ENCODE results near the gene UCKL1. TPM values are rescaled to one million over a fixed set of nuclear protein-coding genes. Genes with fewer than 3 reads are reported as not detected.
A peak's percentile ranks its signal among the peaks of the same experiment; 100 is the strongest.
"Not testable (repeated sequence)": the region's sequence is repeated elsewhere in the genome, so short reads cannot be mapped to it uniquely, and the experiment has no call there.

Gene UCKL1
- polyA plus RNA-seq, 2 donors: 40.6 to 47.3 TPM

DNA sequence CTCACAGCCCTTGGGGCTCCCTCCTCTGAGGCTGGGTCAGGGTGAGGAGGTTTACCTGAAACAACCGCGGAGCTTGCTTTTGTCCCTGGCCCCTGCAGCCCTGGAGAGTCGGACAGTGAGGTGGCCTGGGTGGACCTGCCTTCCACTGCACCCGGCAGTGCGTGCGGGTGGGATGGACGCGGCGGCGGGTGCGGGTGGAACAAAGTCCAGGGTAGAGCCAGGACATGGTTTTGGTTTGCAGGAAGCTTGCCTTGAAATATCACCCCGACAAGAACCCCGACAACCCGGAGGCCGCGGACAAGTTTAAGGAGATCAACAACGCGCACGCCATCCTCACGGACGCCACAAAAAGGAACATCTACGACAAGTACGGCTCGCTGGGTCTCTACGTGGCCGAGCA is 27.1 kb downstream of the UCKL1 start:
- H3K9me3 ChIP-seq (ENCODE audit: control insufficient read depth in 2 of 2, insufficient read depth in 1 of 2, low read depth in 1 of 2, low read length in 1 of 2): no peaks in the 10 kb centered on the region
- peaks cover 13 to 54% of the 10 kb centered on the region in 2 donors for H3K36me3 ChIP-seq (ENCODE audit: control insufficient read depth in 2 of 2, insufficient read depth in 2 of 2, low read length in 1 of 2)
- no peak overlapping the region for H3K4me3 ChIP-seq (ENCODE audit: low read depth in 1 of 2, low read length in 2 of 2)
- no peaks in the 10 kb centered on the region for H3K4me1 ChIP-seq (ENCODE audit: control insufficient read depth in 2 of 2, insufficient read depth in 2 of 2, low read length in 1 of 2)
- H3K27ac ChIP-seq (ENCODE audit: low read depth in 2 of 2, low read length in 1 of 2): no peak overlapping the region
- 97 to 98% methylated on average over 26 of the region's 26 CpGs for WGBS, 2 donors
- no peaks in the 10 kb centered on the region for H3K27me3 ChIP-seq (ENCODE audit: control insufficient read depth in 1 of 2, insufficient read depth in 2 of 2, low read length in 2 of 2)

DNA sequence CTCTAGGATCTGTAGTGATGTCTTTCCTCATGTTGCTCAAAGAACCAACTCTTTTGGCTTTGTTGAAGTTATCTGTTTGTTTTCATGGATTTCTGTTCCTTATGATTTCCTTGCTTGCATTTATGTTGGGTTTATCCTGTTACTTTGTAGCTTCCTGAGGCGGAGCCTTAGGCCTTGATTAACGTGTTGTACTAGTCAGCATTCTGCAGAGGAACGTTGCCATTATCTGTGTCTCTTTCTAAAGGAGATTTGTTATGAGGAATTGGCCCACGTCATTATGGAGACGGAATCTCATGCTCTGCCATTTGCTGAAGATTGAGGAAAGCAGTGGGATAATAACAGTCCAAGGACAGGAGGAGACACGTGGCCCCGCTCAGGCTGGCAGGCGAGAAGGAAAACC is 29.9 kb downstream of the UCKL1 start:
- H3K4me3 ChIP-seq (ENCODE audit: low read depth in 1 of 2, low read length in 2 of 2): no peak overlapping the region
- no peaks in the 10 kb centered on the region for H3K4me1 ChIP-seq (ENCODE audit: control insufficient read depth in 2 of 2, insufficient read depth in 2 of 2, low read length in 1 of 2)
- H3K36me3 ChIP-seq (ENCODE audit: control insufficient read depth in 2 of 2, insufficient read depth in 2 of 2, low read length in 1 of 2): peaks cover 13 to 38% of the 10 kb centered on the region in 2 donors
- no peaks in the 10 kb centered on the region for H3K27me3 ChIP-seq (ENCODE audit: control insufficient read depth in 1 of 2, insufficient read depth in 2 of 2, low read length in 2 of 2)
- no peak overlapping the region for H3K27ac ChIP-seq (ENCODE audit: low read depth in 2 of 2, low read length in 1 of 2)
- H3K9me3 ChIP-seq (ENCODE audit: control insufficient read depth in 2 of 2, insufficient read depth in 1 of 2, low read depth in 1 of 2, low read length in 1 of 2): no peaks in the 10 kb centered on the region
- 69 to 73% methylated on average over 8 of the region's 8 CpGs for WGBS, 2 donors

DNA sequence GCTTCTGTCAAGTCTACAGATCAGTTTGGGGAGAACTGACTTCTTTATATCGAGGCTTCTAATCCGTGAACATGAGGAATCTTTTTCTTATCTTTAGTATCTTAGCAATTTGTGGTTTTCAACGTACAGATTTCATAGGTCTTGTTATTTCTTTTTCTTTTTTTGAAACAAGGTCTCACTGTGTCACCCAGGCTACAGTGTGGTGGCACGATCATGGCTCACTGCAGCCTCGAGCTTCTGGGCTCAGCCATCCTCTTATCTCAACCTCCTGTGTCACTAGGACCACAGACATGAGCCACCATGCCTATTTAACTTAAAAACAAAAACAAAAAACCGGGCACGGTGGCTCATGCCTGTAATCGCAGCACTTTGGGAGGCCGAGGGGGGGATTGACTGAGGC is 32.0 kb downstream of the UCKL1 start:
- H3K9me3 ChIP-seq (ENCODE audit: control insufficient read depth in 2 of 2, insufficient read depth in 1 of 2, low read depth in 1 of 2, low read length in 1 of 2): no peaks in the 10 kb centered on the region
- no peak overlapping the region for H3K27ac ChIP-seq (ENCODE audit: low read depth in 2 of 2, low read length in 1 of 2)
- peaks cover 7 to 28% of the 10 kb centered on the region in 2 donors for H3K36me3 ChIP-seq (ENCODE audit: control insufficient read depth in 2 of 2, insufficient read depth in 2 of 2, low read length in 1 of 2)
- H3K4me3 ChIP-seq (ENCODE audit: low read depth in 1 of 2, low read length in 2 of 2): no peak overlapping the region
- WGBS, 2 donors: 78 to 82% methylated on average over 9 of the region's 9 CpGs
- no peaks in the 10 kb centered on the region for H3K4me1 ChIP-seq (ENCODE audit: control insufficient read depth in 2 of 2, insufficient read depth in 2 of 2, low read length in 1 of 2)
- H3K27me3 ChIP-seq (ENCODE audit: control insufficient read depth in 1 of 2, insufficient read depth in 2 of 2, low read length in 2 of 2): no peaks in the 10 kb centered on the region

DNA sequence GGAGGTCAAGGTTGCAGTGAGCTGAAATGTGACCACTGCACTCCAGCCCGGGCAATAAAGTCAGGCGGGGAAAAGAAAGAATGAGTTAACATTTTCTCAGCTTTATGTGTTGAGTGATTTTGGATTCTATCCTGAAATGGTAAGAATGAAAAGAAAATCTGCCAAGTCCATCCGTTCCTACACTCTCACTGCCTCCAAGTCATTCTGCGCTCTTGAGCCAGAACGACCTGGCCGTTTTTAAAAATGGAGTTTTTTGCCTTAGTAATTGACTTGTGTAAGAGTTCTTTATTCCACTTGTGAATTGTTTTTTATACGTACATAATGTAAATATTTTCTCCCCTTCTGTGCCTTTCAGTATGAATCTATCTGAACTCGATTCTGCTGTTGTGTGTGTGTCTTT is 32.6 kb downstream of the UCKL1 start:
- WGBS, 2 donors: 73 to 74% methylated on average over 8 of the region's 8 CpGs
- Histone ChIP-seq H3K4me3 (ENCODE audit: low read depth in 1 of 2, low read length in 2 of 2) (no peak overlapping the region), H3K36me3 (ENCODE audit: control insufficient read depth in 2 of 2, insufficient read depth in 2 of 2, low read length in 1 of 2) (peaks cover 7 to 22% of the 10 kb centered on the region in 2 donors), H3K27me3 (ENCODE audit: control insufficient read depth in 1 of 2, insufficient read depth in 2 of 2, low read length in 2 of 2) (no peaks in the 10 kb centered on the region), H3K9me3 (ENCODE audit: control insufficient read depth in 2 of 2, insufficient read depth in 1 of 2, low read depth in 1 of 2, low read length in 1 of 2) (no peaks in the 10 kb centered on the region), H3K4me1 (ENCODE audit: control insufficient read depth in 2 of 2, insufficient read depth in 2 of 2, low read length in 1 of 2) (no peaks in the 10 kb centered on the region), H3K27ac (ENCODE audit: low read depth in 2 of 2, low read length in 1 of 2) (no peak overlapping the region)

DNA sequence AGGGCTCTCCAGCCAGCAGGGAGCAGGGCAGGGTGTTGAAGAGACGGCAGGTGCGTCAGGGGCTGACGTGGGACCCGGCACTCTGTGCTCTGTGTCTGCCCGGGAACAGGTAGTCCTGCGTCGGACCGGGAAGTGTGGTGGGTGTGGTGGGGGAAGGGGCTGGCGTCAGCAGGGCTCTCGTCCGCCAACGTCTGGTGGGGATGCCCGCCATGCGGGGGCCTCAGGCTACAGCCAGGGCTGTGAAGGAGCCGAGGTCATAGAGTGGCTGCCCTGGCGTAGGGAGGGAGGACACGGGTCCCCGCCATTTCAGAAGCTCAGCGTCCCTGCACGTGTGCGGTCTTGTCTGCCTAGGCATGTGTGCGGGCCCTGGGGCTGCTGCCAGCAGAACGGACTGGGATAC is 36.0 kb downstream of the UCKL1 start:
- Histone ChIP-seq H3K4me3 (ENCODE audit: low read depth in 1 of 2, low read length in 2 of 2) (no peak overlapping the region), H3K4me1 (ENCODE audit: control insufficient read depth in 2 of 2, insufficient read depth in 2 of 2, low read length in 1 of 2) (no peaks in the 10 kb centered on the region), H3K9me3 (ENCODE audit: control insufficient read depth in 2 of 2, insufficient read depth in 1 of 2, low read depth in 1 of 2, low read length in 1 of 2) (no peaks in the 10 kb centered on the region), H3K27ac (ENCODE audit: low read depth in 2 of 2, low read length in 1 of 2) (no peak overlapping the region), H3K36me3 (ENCODE audit: control insufficient read depth in 2 of 2, insufficient read depth in 2 of 2, low read length in 1 of 2) (peaks cover 0 to 13% of the 10 kb centered on the region in 2 donors), H3K27me3 (ENCODE audit: control insufficient read depth in 1 of 2, insufficient read depth in 2 of 2, low read length in 2 of 2) (no peaks in the 10 kb centered on the region)
- WGBS, 2 donors: 92 to 95% methylated on average over 23 of the region's 23 CpGs

DNA sequence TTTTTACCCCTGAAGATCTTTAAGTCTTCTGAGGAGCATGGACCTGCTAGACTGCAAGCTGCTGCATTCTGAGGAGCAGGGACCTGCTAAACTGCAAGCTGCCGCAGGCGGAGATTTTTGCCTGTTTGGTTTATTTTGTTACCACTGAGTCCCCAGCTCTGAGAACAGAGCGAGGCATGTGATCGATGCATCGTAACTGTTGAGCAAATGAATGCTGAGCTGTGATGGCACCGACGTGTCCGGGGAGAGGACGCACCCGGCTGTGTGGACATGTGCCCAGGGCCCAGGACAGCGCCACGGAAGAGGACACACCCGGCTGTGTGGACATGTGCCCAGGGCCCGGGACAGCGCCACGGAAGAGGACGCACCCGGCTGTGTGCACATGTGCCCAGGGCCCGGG is 37.1 kb downstream of the UCKL1 start:
- WGBS, 2 donors: 88 to 92% methylated on average over 18 to 19 of the region's 19 CpGs

DNA sequence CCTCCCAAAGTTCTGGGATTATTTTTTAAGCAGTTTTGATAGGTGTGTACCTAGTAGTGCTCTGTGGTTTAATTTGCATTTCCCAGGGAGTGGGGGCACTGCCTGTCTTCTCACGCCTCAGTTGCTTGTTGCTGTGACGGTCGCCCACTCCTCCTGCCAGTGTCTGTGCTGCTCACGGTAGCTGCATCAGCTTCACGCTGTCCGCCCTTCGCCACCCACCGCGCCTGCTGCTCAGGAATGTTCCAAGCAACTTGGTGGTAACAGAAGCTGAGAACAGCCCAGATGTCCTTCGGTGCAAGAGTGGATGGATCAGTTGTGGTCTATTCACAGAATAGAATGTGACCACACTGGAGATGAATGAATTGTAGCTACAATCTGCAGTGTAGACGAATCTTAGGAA is 38.4 kb downstream of the UCKL1 start:
- H3K9me3 ChIP-seq (ENCODE audit: control insufficient read depth in 2 of 2, insufficient read depth in 1 of 2, low read depth in 1 of 2, low read length in 1 of 2): no peaks in the 10 kb centered on the region
- whole genome bisulfite sequencing, 2 donors: 91 to 93% methylated on average over 11 of the region's 11 CpGs
- H3K4me3 ChIP-seq (ENCODE audit: low read depth in 1 of 2, low read length in 2 of 2): no peak overlapping the region
- H3K27ac ChIP-seq (ENCODE audit: low read depth in 2 of 2, low read length in 1 of 2): no peak overlapping the region
- no peaks in the 10 kb centered on the region for H3K27me3 ChIP-seq (ENCODE audit: control insufficient read depth in 1 of 2, insufficient read depth in 2 of 2, low read length in 2 of 2)
- peaks cover 0 to 2% of the 10 kb centered on the region in 2 donors for H3K4me1 ChIP-seq (ENCODE audit: control insufficient read depth in 2 of 2, insufficient read depth in 2 of 2, low read length in 1 of 2)
- H3K36me3 ChIP-seq (ENCODE audit: control insufficient read depth in 2 of 2, insufficient read depth in 2 of 2, low read length in 1 of 2): peaks cover 0 to 13% of the 10 kb centered on the region in 2 donors

More for the DNA sequence above, 37.1 kb downstream of the UCKL1 start:
- Histone ChIP-seq H3K27me3 (ENCODE audit: control insufficient read depth in 1 of 2, insufficient read depth in 2 of 2, low read length in 2 of 2) (no peaks in the 10 kb centered on the region), H3K9me3 (ENCODE audit: control insufficient read depth in 2 of 2, insufficient read depth in 1 of 2, low read depth in 1 of 2, low read length in 1 of 2) (no peaks in the 10 kb centered on the region), H3K27ac (ENCODE audit: low read depth in 2 of 2, low read length in 1 of 2) (no peak overlapping the region), H3K4me3 (ENCODE audit: low read depth in 1 of 2, low read length in 2 of 2) (no peak overlapping the region), H3K36me3 (ENCODE audit: control insufficient read depth in 2 of 2, insufficient read depth in 2 of 2, low read length in 1 of 2) (peaks cover 0 to 13% of the 10 kb centered on the region in 2 donors), H3K4me1 (ENCODE audit: control insufficient read depth in 2 of 2, insufficient read depth in 2 of 2, low read length in 1 of 2) (no peaks in the 10 kb centered on the region)

DNA sequence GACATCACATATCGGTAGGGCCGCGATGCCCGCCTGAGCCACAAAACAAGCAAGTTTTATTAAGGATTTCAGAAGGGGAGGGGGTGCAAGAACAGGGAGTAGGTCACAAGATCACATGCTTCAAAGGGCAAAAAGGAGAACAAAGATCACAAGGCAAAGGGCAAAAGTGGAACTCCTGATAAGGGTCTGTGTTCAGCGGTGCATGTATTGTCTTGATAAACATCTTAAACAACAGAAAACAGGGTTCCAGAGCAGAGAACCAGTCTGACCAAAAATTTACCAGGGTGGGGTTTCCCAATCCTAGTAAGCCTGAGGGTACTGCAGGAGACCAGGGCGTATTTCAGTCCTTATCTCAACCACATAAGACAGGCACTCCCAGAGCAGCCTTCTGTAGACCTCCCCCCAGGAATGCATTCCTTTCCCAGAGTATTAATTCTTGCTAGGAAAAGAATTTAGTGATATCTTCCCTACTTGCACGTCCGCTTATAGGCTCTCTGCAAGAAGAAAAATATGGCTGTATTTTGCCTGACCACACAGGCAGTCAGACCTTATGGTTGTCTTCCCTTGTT is 39.8 kb downstream of the UCKL1 start:
- 95% methylated on average over 8 of the region's 8 CpGs for WGBS, 2 donors
- H3K4me3 ChIP-seq (ENCODE audit: low read depth in 1 of 2, low read length in 2 of 2); H3K4me1 ChIP-seq (ENCODE audit: control insufficient read depth in 2 of 2, insufficient read depth in 2 of 2, low read length in 1 of 2); H3K27me3 ChIP-seq (ENCODE audit: control insufficient read depth in 1 of 2, insufficient read depth in 2 of 2, low read length in 2 of 2); H3K27ac ChIP-seq (ENCODE audit: low read depth in 2 of 2, low read length in 1 of 2); H3K9me3 ChIP-seq (ENCODE audit: control insufficient read depth in 2 of 2, insufficient read depth in 1 of 2, low read depth in 1 of 2, low read length in 1 of 2): not testable (repeated sequence)
- peaks cover 0 to 10% of the 10 kb centered on the region in 2 donors for H3K36me3 ChIP-seq (ENCODE audit: control insufficient read depth in 2 of 2, insufficient read depth in 2 of 2, low read length in 1 of 2)

DNA sequence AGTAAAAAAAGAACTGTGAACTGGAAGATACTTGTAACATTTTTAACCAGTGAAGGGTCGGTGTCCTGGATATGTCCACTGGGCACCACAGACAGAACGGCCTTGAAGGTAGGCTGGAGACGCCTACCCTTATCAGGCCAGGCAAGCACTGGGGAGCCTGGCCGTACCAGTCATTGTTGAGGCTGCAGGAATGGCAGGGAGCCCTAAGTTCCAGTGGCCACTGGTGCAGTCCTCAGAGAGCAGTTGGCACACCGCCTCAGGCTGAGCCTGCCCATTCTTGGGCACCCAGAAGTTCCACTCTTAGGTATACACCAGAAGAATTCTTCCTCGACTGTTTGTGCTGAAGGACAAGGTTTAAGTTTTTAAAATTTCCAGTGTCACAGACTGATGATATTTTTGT is 40.7 kb downstream of the UCKL1 start:
- peaks cover 0 to 10% of the 10 kb centered on the region in 2 donors for H3K36me3 ChIP-seq (ENCODE audit: control insufficient read depth in 2 of 2, insufficient read depth in 2 of 2, low read length in 1 of 2)
- WGBS, 2 donors: 85 to 95% methylated on average over 6 of the region's 6 CpGs
- no peaks in the 10 kb centered on the region for H3K27me3 ChIP-seq (ENCODE audit: control insufficient read depth in 1 of 2, insufficient read depth in 2 of 2, low read length in 2 of 2)
- H3K4me1 ChIP-seq (ENCODE audit: control insufficient read depth in 2 of 2, insufficient read depth in 2 of 2, low read length in 1 of 2): peaks cover 0 to 5% of the 10 kb centered on the region in 2 donors
- no peak overlapping the region for H3K4me3 ChIP-seq (ENCODE audit: low read depth in 1 of 2, low read length in 2 of 2)
- no peaks in the 10 kb centered on the region for H3K9me3 ChIP-seq (ENCODE audit: control insufficient read depth in 2 of 2, insufficient read depth in 1 of 2, low read depth in 1 of 2, low read length in 1 of 2)
- peak overlapping the region in 1 of 2 donors; percentile 36 for H3K27ac ChIP-seq (ENCODE audit: low read depth in 2 of 2, low read length in 1 of 2)

DNA sequence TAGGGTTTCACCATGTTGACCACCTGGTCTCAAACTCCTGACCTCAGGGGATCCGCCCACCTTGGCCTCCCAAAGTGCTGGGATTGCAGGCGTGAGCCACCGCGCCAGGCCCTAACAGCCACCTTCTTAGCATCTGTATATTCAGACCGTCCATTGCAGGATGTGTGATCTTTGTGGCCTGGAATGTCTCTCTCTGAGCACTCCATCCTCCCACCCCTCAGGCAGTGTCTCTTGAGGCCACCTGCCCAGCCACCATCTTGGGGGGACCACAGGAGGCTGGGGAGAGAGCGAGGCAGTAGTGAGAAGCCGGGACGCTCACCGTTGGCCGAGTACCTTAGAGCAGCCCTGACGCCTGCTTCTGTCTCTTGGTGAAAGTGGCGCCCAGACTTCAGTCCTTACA is 42.4 kb downstream of the UCKL1 start:
- Histone ChIP-seq H3K4me3 (ENCODE audit: low read depth in 1 of 2, low read length in 2 of 2) (no peak overlapping the region), H3K27me3 (ENCODE audit: control insufficient read depth in 1 of 2, insufficient read depth in 2 of 2, low read length in 2 of 2) (no peaks in the 10 kb centered on the region), H3K36me3 (ENCODE audit: control insufficient read depth in 2 of 2, insufficient read depth in 2 of 2, low read length in 1 of 2) (peaks cover 0 to 5% of the 10 kb centered on the region in 2 donors), H3K9me3 (ENCODE audit: control insufficient read depth in 2 of 2, insufficient read depth in 1 of 2, low read depth in 1 of 2, low read length in 1 of 2) (no peaks in the 10 kb centered on the region), H3K27ac (ENCODE audit: low read depth in 2 of 2, low read length in 1 of 2) (no peak overlapping the region), H3K4me1 (ENCODE audit: control insufficient read depth in 2 of 2, insufficient read depth in 2 of 2, low read length in 1 of 2) (peaks cover 0 to 8% of the 10 kb centered on the region in 2 donors)
- 96 to 97% methylated on average over 12 of the region's 12 CpGs for WGBS, 2 donors

Measured in esophagus (tissue), 2 donors.